HepG2 (cell line): ENCODE results near the gene PHLDB1. TPM values are rescaled to one million over a fixed set of nuclear protein-coding genes. Genes with fewer than 3 reads are reported as not detected.
A peak's percentile ranks its signal among the peaks of the same experiment; 100 is the strongest.

ENCODE experiments used
- ATF7 ChIP-seq, 2 experiments: fragments of 450-650 bp in 1 of 2; sonication (generic) in 1 of 2; formaldehyde crosslinking in 1 of 2; IDR thresholded peaks; 2 replicates each; pipeline versions ENCODE4 v1.4.0 to v1.6.1; 2016 to 2020; ENCODE audit warnings: antibody characterized with exemption in 1 of 2, mild to moderate bottlenecking in 1 of 2, missing genetic modification reagents in 1 of 2
- CHD2 ChIP-seq: IDR thresholded peaks from 2 replicates; pipeline ENCODE4 v1.6.1; 2011; ENCODE audit warnings: low read depth, low read length, improper control_type of control experiment
- HDAC6 ChIP-seq: fragments of 200-600 bp; sonication (generic); IDR thresholded peaks from 2 replicates; pipeline ENCODE4 v1.7.0; 2017; ENCODE audit warnings: mild to moderate bottlenecking, antibody characterized with exemption, low read length, low read depth
- HMG20B ChIP-seq: conservative IDR thresholded peaks from 2 replicates; pipeline ENCODE4 v1.6.1; 2016; ENCODE audit warnings: missing genetic modification reagents, missing compliant biosample characterization
- IKZF1 ChIP-seq: fragments of 450-650 bp; IDR thresholded peaks from 2 replicates; pipeline ENCODE4 v1.7.1; 2016
- MIER3 ChIP-seq: IDR thresholded peaks from 2 replicates; pipeline ENCODE4 v1.6.1; 2016; ENCODE audit warnings: missing compliant biosample characterization, borderline replicate concordance
- SIX4 ChIP-seq: sonication (generic); formaldehyde crosslinking; IDR thresholded peaks from 2 replicates; pipeline ENCODE4 v1.4.0; 2020; ENCODE audit warnings: missing genetic modification reagents
- ZNF160 ChIP-seq: sonication (generic); formaldehyde crosslinking; IDR thresholded peaks from 2 replicates; pipeline ENCODE4 v1.8.0; 2022; ENCODE audit warnings: mild to moderate bottlenecking, inconsistent platforms, missing genetic modification reagents
- ZNF17 ChIP-seq: sonication (generic); formaldehyde crosslinking; IDR thresholded peaks from 2 replicates; pipeline ENCODE4 v1.5.0; 2020; ENCODE audit warnings: mild to moderate bottlenecking, missing genetic modification reagents
- ZNF768 ChIP-seq: sonication (generic); formaldehyde crosslinking; IDR thresholded peaks from 2 replicates; pipeline ENCODE4 v1.4.0; 2020; ENCODE audit warnings: missing genetic modification reagents
- ZNF816 ChIP-seq: sonication (generic); formaldehyde crosslinking; IDR thresholded peaks from 2 replicates; pipeline ENCODE4 v1.8.0; 2022; ENCODE audit warnings: missing genetic modification reagents, mild to moderate bottlenecking, borderline replicate concordance
- polyA plus RNA-seq, 8 experiments: library from polyadenylated mRNA; depleted of rRNA in 3 of 8; stranded (reverse) in 7 of 8; unstranded in 1 of 8; fragments of >200 nt; fragmentation: Illumina TruSeq in 4 of 8; extraction: Trizol in 4 of 8; gene quantifications; 2 replicates each; pipeline versions ENCODE4 v1.2.1 to v1.2.3, GENCODE V29; 2011 to 2016; ENCODE audit warnings: low read depth in 4 of 8, missing spikeins in 1 of 8, mixed read lengths in 1 of 8; ENCODE audit not compliant: insufficient read depth in 1 of 8
- total RNA-seq, 5 experiments: library from RNA; depleted of rRNA; stranded (reverse); fragments of >200 nt; fragmentation: Illumina TruSeq; extraction: Trizol; gene quantifications; 2 replicates each; pipeline ENCODE4 v1.2.3, GENCODE V29; 2016; ENCODE audit warnings: low read depth in 1 of 5
- TF ChIP-seq, protein P1 (sequence below): sonication (generic); formaldehyde crosslinking; conservative IDR thresholded peaks from 2 replicates; pipeline ENCODE4 v1.4.0; 2020; ENCODE audit warnings: missing genetic modification reagents
- TF ChIP-seq, protein P2 (sequence below): sonication (generic); formaldehyde crosslinking; IDR thresholded peaks from 2 replicates; pipeline ENCODE4 v1.8.0; 2022; ENCODE audit warnings: missing genetic modification reagents, low read depth, mild to moderate bottlenecking, borderline replicate concordance
- TF ChIP-seq, protein P3 (sequence below): sonication (generic); formaldehyde crosslinking; IDR thresholded peaks from 2 replicates; pipeline ENCODE4 v1.4.0; 2020; ENCODE audit warnings: missing genetic modification reagents, borderline replicate concordance
- TF ChIP-seq, protein P4 (sequence below): sonication (generic); formaldehyde crosslinking; IDR thresholded peaks from 2 replicates; pipeline ENCODE4 v1.8.0; 2022; ENCODE audit warnings: low read depth, missing genetic modification reagents
- TF ChIP-seq, protein P5 (sequence below): sonication (generic); formaldehyde crosslinking; IDR thresholded peaks from 2 replicates; pipeline ENCODE4 v1.5.0; 2020; ENCODE audit warnings: mild to moderate bottlenecking, missing genetic modification reagents, borderline replicate concordance
- TF ChIP-seq, protein P6 (sequence below): sonication (generic); formaldehyde crosslinking; IDR thresholded peaks from 2 replicates; pipeline ENCODE4 v1.5.1; 2020; ENCODE audit warnings: missing genetic modification reagents, mild to moderate bottlenecking, borderline replicate concordance

PHLDB1 gene
- total and polyA plus RNA-seq, 2 of the 13 experiments (the other 11 are each of a cell fraction or from before 2014, with no cell fraction given), result 13.8 to 14.2 TPM

DNA sequence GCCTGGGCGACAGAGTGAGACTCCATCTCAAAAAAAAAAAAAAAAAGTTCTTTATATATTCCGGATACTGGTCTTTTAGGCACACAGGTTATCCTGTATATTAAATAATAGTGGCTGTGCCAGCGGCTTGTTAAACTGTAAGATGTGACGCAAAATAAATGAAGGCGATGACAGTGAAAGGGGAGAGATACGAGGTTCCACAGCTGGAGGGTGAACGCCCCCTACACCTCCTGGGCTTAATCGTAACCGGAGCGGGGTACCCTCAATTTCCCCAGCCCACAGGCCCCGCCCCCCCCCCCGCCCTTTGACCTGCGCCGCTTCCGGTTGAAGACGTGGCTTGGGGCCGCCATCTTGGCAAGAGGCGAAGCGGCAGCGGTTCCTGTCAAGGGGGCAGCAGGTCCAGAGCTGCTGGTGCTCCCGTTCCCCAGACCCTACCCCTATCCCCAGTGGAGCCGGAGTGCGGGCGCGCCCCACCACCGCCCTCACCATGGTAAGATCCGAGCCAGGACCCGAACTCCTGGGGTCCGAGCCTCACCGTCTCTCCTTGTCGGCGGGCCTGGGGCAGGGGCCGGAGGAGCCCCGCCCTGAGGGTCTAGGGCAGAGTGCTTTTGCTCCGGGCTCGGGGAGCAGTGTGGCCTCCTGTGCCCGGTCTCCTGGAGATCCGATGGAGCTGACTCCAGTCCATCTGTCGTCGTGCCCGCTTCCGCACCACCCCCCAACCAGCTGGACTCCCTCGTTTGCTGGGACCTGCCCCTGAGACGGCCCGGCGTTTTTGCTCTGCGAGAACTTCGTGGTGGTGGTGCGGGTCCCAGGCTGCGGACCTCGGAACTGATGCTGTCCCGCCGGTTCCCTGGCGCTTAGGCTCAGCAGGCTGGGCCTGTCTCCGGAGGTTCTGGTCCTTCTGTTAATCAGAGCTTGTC lies 35.1 kb upstream of the PHLDB1 start, which contains the start of gene ARCN1 (continued):
- TF ChIP-seq, protein P1, sequence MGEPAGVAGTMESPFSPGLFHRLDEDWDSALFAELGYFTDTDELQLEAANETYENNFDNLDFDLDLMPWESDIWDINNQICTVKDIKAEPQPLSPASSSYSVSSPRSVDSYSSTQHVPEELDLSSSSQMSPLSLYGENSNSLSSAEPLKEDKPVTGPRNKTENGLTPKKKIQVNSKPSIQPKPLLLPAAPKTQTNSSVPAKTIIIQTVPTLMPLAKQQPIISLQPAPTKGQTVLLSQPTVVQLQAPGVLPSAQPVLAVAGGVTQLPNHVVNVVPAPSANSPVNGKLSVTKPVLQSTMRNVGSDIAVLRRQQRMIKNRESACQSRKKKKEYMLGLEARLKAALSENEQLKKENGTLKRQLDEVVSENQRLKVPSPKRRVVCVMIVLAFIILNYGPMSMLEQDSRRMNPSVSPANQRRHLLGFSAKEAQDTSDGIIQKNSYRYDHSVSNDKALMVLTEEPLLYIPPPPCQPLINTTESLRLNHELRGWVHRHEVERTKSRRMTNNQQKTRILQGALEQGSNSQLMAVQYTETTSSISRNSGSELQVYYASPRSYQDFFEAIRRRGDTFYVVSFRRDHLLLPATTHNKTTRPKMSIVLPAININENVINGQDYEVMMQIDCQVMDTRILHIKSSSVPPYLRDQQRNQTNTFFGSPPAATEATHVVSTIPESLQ (CRISPR knock-in tag), result no peak
- TF ChIP-seq MIER3 (CRISPR knock-in tag) (no peak), HMG20B (CRISPR knock-in tag) (no peak), IKZF1 (no peak), ZNF816 (CRISPR knock-in tag) (peak; percentile 23; the same call in 1 of the 2 replicates), SIX4 (no peak), ZNF17 (CRISPR knock-in tag) (no peak), HDAC6 (no peak), ZNF160 (CRISPR knock-in tag) (0 out of 2 replicates have a peak, but pooled peaks have one; percentile 70), ATF7 (IDR thresholded peaks at IDR 0.05) (no peak), ATF7 (CRISPR knock-in tag; IDR thresholded peaks at IDR 0.05) (no peak), ZNF768 (peak; percentile 25; the same call in 1 of the 2 replicates), CHD2 (no peak)
- TF ChIP-seq, protein P2, sequence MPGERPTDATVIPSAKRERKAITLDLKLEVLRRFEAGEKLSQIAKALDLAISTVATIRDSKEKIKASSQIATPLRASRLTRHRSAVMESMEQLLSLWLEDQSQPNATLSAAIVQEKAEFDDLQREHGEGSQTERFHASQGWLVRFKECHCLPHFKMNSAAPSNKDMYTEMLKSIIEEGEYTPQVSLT (CRISPR knock-in tag), result no peak
- TF ChIP-seq, protein P3, sequence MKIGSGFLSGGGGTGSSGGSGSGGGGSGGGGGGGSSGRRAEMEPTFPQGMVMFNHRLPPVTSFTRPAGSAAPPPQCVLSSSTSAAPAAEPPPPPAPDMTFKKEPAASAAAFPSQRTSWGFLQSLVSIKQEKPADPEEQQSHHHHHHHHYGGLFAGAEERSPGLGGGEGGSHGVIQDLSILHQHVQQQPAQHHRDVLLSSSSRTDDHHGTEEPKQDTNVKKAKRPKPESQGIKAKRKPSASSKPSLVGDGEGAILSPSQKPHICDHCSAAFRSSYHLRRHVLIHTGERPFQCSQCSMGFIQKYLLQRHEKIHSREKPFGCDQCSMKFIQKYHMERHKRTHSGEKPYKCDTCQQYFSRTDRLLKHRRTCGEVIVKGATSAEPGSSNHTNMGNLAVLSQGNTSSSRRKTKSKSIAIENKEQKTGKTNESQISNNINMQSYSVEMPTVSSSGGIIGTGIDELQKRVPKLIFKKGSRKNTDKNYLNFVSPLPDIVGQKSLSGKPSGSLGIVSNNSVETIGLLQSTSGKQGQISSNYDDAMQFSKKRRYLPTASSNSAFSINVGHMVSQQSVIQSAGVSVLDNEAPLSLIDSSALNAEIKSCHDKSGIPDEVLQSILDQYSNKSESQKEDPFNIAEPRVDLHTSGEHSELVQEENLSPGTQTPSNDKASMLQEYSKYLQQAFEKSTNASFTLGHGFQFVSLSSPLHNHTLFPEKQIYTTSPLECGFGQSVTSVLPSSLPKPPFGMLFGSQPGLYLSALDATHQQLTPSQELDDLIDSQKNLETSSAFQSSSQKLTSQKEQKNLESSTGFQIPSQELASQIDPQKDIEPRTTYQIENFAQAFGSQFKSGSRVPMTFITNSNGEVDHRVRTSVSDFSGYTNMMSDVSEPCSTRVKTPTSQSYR, result no peak
- TF ChIP-seq, protein P4, sequence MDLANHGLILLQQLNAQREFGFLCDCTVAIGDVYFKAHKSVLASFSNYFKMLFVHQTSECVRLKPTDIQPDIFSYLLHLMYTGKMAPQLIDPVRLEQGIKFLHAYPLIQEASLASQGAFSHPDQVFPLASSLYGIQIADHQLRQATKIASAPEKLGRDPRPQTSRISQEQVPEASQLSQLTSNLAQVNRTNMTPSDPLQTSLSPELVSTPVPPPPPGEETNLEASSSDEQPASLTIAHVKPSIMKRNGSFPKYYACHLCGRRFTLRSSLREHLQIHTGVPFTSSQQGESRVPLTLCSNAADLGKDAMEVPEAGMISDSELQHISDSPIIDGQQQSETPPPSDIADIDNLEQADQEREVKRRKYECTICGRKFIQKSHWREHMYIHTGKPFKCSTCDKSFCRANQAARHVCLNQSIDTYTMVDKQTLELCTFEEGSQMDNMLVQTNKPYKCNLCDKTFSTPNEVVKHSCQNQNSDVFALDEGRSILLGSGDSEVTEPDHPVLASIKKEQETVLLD (CRISPR knock-in tag), result no peak
- TF ChIP-seq, protein P5, sequence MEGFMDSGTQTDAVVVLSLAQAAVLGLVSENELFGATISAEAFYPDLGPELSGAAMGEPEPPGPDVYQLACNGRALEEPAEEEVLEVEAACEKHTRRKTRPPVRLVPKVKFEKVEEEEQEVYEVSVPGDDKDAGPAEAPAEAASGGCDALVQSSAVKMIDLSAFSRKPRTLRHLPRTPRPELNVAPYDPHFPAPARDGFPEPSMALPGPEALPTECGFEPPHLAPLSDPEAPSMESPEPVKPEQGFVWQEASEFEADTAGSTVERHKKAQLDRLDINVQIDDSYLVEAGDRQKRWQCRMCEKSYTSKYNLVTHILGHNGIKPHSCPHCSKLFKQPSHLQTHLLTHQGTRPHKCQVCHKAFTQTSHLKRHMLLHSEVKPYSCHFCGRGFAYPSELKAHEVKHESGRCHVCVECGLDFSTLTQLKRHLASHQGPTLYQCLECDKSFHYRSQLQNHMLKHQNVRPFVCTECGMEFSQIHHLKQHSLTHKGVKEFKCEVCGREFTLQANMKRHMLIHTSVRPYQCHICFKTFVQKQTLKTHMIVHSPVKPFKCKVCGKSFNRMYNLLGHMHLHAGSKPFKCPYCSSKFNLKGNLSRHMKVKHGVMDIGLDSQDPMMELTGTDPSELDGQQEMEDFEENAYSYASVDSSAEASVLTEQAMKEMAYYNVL (CRISPR knock-in tag), result no peak; the same call in 1 of the 2 replicates
- TF ChIP-seq, protein P6, sequence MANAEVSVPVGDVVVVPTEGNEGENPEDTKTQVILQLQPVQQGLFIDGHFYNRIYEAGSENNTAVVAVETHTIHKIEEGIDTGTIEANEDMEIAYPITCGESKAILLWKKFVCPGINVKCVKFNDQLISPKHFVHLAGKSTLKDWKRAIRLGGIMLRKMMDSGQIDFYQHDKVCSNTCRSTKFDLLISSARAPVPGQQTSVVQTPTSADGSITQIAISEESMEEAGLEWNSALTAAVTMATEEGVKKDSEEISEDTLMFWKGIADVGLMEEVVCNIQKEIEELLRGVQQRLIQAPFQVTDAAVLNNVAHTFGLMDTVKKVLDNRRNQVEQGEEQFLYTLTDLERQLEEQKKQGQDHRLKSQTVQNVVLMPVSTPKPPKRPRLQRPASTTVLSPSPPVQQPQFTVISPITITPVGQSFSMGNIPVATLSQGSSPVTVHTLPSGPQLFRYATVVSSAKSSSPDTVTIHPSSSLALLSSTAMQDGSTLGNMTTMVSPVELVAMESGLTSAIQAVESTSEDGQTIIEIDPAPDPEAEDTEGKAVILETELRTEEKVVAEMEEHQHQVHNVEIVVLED, result peak; percentile 49; the same call in 1 of the 2 replicates
